Measurements from ENCODE around the gene GCN1. TPM values are rescaled to one million over a fixed set of nuclear protein-coding genes. Genes with fewer than 3 reads are reported as not detected.

Gene GCN1
- total RNA-seq, 1 donor from 2014 or later: 155 TPM

- no peak for DNase-seq
- ATAC-seq (ENCODE audit: low read depth): no peak
- Mint-ChIP-seq H3K27me3 (no peaks in the 10 kb centered on the region), H3K9me3 (no peaks in the 10 kb centered on the region), H3K27ac (no peak overlapping the region), H3K4me3 (no peak overlapping the region), H3K4me1 (peaks cover 29% of the 10 kb centered on the region), H3K36me3 (ENCODE audit: low read depth) (peaks cover 44% of the 10 kb centered on the region)
- TF ChIP-seq, protein P1, sequence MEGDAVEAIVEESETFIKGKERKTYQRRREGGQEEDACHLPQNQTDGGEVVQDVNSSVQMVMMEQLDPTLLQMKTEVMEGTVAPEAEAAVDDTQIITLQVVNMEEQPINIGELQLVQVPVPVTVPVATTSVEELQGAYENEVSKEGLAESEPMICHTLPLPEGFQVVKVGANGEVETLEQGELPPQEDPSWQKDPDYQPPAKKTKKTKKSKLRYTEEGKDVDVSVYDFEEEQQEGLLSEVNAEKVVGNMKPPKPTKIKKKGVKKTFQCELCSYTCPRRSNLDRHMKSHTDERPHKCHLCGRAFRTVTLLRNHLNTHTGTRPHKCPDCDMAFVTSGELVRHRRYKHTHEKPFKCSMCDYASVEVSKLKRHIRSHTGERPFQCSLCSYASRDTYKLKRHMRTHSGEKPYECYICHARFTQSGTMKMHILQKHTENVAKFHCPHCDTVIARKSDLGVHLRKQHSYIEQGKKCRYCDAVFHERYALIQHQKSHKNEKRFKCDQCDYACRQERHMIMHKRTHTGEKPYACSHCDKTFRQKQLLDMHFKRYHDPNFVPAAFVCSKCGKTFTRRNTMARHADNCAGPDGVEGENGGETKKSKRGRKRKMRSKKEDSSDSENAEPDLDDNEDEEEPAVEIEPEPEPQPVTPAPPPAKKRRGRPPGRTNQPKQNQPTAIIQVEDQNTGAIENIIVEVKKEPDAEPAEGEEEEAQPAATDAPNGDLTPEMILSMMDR (IDR thresholded peaks at IDR 0.05): no peak
- CTCF ChIA-PET: no interaction called here
- POLR2A ChIA-PET: interaction anchor here (0.5 to 1.7 kb wide), 2 partner anchors 9 to 40 kb away, joined by 3 to 8 read pairs; partner anchors contain the start of gene RAB35
- intact Hi-C loops (cut with micrococcal nuclease): no loop called here
These were observed 68.5 kb downstream of the GCN1 start for GRCh38 chr12:120125792-120126634.

DNA sequence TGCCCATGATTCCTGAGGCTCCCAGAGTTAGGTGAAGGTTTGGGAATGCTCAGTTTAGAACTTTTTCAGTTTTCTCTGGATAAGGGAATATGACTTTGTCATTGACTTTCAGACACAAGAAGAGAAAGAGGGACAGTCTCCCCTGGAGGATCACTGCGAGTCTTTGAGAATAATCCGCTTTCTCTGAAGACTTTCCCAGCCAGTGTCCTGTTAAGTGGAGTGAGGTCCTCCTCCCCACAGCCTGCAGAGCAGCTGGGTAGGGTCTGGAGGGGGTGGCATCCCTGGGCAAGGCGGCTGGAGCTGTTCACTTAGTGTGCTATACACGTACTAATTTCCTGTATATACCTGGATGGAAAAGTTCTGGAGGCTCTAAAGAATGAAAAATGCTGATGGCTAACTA is 69.5 kb downstream of the GCN1 start:
- ChIA-PET CTCF (no interaction called here), POLR2A (interaction anchor here (0.6 to 1.7 kb wide), 2 partner anchors 8 to 64 kb away, joined by 8 to 9 read pairs; partner anchors contain the start of gene RAB35)
- no peak for ATAC-seq (ENCODE audit: low read depth)
- DNase-seq: no peak
- peaks cover 36% of the 10 kb centered on the region for H3K4me1 Mint-ChIP-seq
- intact Hi-C loops (cut with micrococcal nuclease): no loop called here
- no peak overlapping the region for H3K4me3 Mint-ChIP-seq
- peaks cover 34% of the 10 kb centered on the region for H3K36me3 Mint-ChIP-seq (ENCODE audit: low read depth)
- no peaks in the 10 kb centered on the region for H3K27me3 Mint-ChIP-seq
- H3K9me3 Mint-ChIP-seq: no peaks in the 10 kb centered on the region
- TF ChIP-seq, protein P1 (IDR thresholded peaks at IDR 0.05): no peak
- H3K27ac Mint-ChIP-seq: no peak overlapping the region

GRCh38 chr12:120121766-120122293 is 72.7 kb downstream of the GCN1 start:
- Mint-ChIP-seq H3K27ac (peak overlapping the region; percentile 18), H3K4me1 (peaks cover 63% of the 10 kb centered on the region), H3K9me3 (no peaks in the 10 kb centered on the region), H3K36me3 (ENCODE audit: low read depth) (peaks cover 9% of the 10 kb centered on the region), H3K4me3 (no peak overlapping the region), H3K27me3 (no peaks in the 10 kb centered on the region)
- TF ChIP-seq, protein P1 (IDR thresholded peaks at IDR 0.05): no peak
- intact Hi-C loops (cut with micrococcal nuclease): no loop called here
- POLR2A ChIA-PET: interaction anchor here (0.6 to 9.4 kb wide), 6 partner anchors 11 to 170 kb away, joined by 3 to 91 read pairs (median 12); partner anchors contain the start of genes RNU4-2 and RPLP0
- CTCF ChIA-PET: no interaction called here
- DNase-seq (no peak), ATAC-seq (ENCODE audit: low read depth) (no peak)

GRCh38 chr12:120121343-120121742 is 73.2 kb downstream of the GCN1 start:
- H3K27me3 Mint-ChIP-seq: no peaks in the 10 kb centered on the region
- peaks cover 4% of the 10 kb centered on the region for H3K36me3 Mint-ChIP-seq (ENCODE audit: low read depth)
- ChIA-PET POLR2A (interaction anchor here (0.6 to 9.4 kb wide), 5 partner anchors 11 to 170 kb away, joined by 3 to 91 read pairs (median 17); partner anchors contain the start of genes RNU4-2 and RPLP0), CTCF (no interaction called here)
- DNase-seq (no peak), ATAC-seq (ENCODE audit: low read depth) (no peak)
- intact Hi-C loops (cut with micrococcal nuclease): no loop called here
- peak overlapping the region; percentile 18 for H3K27ac Mint-ChIP-seq
- TF ChIP-seq, protein P1 (IDR thresholded peaks at IDR 0.05): no peak
- H3K4me3 Mint-ChIP-seq: no peak overlapping the region
- H3K4me1 Mint-ChIP-seq: peaks cover 61% of the 10 kb centered on the region
- no peaks in the 10 kb centered on the region for H3K9me3 Mint-ChIP-seq
